Measurements from ENCODE around the gene YJEFN3. TPM values are rescaled to one million over a fixed set of nuclear protein-coding genes. Genes with fewer than 3 reads are reported as not detected.

The YJEFN3 gene
- total RNA-seq, 1 experiment from 2014 or later: 1.2 TPM

- H3K36me3 ChIP-seq (replicated peaks; ENCODE audit: control insufficient read depth, insufficient read depth, low read length): peaks cover 23% of the 10 kb centered on the region
- DNase-seq: no peak
- H3K27me3 ChIP-seq (ENCODE audit: control insufficient read depth, insufficient read depth, low read length): no peaks in the 10 kb centered on the region
- no peak overlapping the region for H3K4me3 ChIP-seq (ENCODE audit: insufficient read depth, low read depth, low read length)
These were observed 22.9 kb upstream of the YJEFN3 start for GRCh38 chr19:19505669-19506326.

GRCh38 chr19:19506592-19506991, 22.1 kb upstream of the YJEFN3 start:
- H3K27me3 ChIP-seq (ENCODE audit: control insufficient read depth, insufficient read depth, low read length): no peaks in the 10 kb centered on the region
- no peak overlapping the region for H3K4me3 ChIP-seq (ENCODE audit: insufficient read depth, low read depth, low read length)
- H3K36me3 ChIP-seq (replicated peaks; ENCODE audit: control insufficient read depth, insufficient read depth, low read length): peaks cover 20% of the 10 kb centered on the region
- DNase-seq: no peak

DNA sequence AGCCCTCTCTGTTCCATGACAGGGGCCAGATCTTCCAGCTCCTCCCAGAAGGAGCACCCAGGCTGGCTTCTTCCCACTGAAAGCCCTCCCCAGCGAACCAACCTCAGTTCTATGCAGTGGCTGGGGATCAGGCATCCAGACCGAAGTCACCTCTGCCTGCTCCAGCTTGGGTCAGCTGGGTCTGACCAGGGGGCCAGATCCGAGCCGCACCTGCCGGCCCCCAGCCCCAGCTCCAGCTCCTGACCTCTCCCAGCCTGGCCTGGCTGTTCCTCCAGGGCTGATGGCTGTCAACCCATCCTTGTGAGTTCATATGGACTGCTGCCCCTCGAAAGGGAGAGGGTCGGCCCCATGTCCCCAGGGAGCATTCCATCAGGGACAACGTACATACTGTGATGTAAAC, 21.4 kb upstream of the YJEFN3 start:
- no peak for DNase-seq

DNA sequence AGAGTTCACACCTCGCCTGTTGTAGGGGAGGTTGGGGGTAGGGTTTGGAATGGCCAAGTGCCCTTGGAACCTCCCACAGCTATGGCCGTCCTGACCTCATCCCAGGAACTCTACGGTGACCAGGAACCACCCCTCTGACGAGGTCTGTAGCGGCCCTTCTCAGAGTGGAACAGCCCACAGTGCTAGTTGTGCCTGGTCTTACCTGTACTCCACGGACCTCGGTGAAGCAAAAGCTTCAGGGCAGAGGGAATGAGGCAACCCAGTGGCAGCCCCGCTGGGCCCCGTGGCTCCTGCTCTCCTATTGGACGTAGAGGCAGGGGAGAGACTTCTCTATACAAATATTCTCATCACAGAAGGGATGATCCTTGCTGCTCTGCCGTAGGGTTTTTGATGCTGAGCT, 20.5 kb upstream of the YJEFN3 start:
- peaks cover 12% of the 10 kb centered on the region for H3K36me3 ChIP-seq (replicated peaks; ENCODE audit: control insufficient read depth, insufficient read depth, low read length)
- no peak overlapping the region for H3K4me3 ChIP-seq (ENCODE audit: insufficient read depth, low read depth, low read length)
- H3K27me3 ChIP-seq (ENCODE audit: control insufficient read depth, insufficient read depth, low read length): no peaks in the 10 kb centered on the region
- DNase-seq: no peak

More for the DNA sequence above, 21.4 kb upstream of the YJEFN3 start:
- Histone ChIP-seq H3K4me3 (ENCODE audit: insufficient read depth, low read depth, low read length) (no peak overlapping the region), H3K27me3 (ENCODE audit: control insufficient read depth, insufficient read depth, low read length) (no peaks in the 10 kb centered on the region), H3K36me3 (replicated peaks; ENCODE audit: control insufficient read depth, insufficient read depth, low read length) (peaks cover 17% of the 10 kb centered on the region)

- no peak for DNase-seq
- peaks cover 2% of the 10 kb centered on the region for H3K36me3 ChIP-seq (replicated peaks; ENCODE audit: control insufficient read depth, insufficient read depth, low read length)
- H3K4me3 ChIP-seq (ENCODE audit: insufficient read depth, low read depth, low read length): no peak overlapping the region
- no peaks in the 10 kb centered on the region for H3K27me3 ChIP-seq (ENCODE audit: control insufficient read depth, insufficient read depth, low read length)
These were observed 18.3 kb upstream of the YJEFN3 start for GRCh38 chr19:19510432-19510831.

DNA sequence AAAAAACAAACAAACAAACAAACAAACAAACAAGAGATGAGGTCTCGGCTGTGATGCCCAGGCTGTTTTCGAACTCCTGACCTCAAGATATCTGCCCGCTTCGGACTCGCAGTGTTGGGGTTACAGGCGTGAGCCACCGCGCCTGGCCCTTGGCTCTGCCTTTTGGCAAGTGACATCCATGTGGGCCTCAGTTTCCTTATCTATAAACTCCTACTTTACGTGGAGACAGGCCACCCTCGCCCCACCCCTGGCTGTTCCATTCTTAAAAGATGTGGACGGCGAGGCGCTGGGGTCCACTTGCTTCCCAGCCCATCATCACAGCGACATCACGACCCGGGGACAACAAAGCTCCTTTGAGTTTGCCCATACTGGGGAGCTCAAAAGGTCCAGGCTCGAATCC, 15.0 kb upstream of the YJEFN3 start:
- no peaks in the 10 kb centered on the region for H3K36me3 ChIP-seq (replicated peaks; ENCODE audit: control insufficient read depth, insufficient read depth, low read length)
- no peak overlapping the region for H3K4me3 ChIP-seq (ENCODE audit: insufficient read depth, low read depth, low read length)
- no peaks in the 10 kb centered on the region for H3K27me3 ChIP-seq (ENCODE audit: control insufficient read depth, insufficient read depth, low read length)
- no peak for DNase-seq

DNA sequence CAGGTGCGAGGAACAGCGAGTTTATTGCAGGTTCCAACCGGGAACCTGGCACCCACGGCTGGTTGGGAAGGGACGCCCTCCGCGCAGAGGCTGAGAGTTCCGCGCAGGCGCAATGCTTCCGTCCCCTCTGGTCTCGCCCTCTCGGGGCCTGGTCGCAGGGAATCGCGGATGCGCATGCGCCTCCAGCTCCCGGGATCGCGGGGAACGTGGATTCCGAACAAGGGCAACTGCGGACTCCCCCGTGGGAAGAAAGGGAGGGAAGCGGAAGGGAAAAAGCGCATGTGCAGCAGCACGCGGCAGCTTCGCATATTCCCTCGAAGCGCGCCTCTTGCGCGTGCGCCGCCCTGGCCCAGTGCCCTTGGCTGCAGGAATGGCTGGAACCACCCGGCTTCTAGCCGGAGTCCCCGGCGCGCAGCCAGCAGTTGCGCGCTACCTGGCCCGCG, 14.5 kb upstream of the YJEFN3 start:
- no peak for DNase-seq
- Histone ChIP-seq H3K4me3 (ENCODE audit: insufficient read depth, low read depth, low read length) (no peak overlapping the region), H3K27me3 (ENCODE audit: control insufficient read depth, insufficient read depth, low read length) (no peaks in the 10 kb centered on the region), H3K36me3 (replicated peaks; ENCODE audit: control insufficient read depth, insufficient read depth, low read length) (peaks cover 2% of the 10 kb centered on the region)

DNA sequence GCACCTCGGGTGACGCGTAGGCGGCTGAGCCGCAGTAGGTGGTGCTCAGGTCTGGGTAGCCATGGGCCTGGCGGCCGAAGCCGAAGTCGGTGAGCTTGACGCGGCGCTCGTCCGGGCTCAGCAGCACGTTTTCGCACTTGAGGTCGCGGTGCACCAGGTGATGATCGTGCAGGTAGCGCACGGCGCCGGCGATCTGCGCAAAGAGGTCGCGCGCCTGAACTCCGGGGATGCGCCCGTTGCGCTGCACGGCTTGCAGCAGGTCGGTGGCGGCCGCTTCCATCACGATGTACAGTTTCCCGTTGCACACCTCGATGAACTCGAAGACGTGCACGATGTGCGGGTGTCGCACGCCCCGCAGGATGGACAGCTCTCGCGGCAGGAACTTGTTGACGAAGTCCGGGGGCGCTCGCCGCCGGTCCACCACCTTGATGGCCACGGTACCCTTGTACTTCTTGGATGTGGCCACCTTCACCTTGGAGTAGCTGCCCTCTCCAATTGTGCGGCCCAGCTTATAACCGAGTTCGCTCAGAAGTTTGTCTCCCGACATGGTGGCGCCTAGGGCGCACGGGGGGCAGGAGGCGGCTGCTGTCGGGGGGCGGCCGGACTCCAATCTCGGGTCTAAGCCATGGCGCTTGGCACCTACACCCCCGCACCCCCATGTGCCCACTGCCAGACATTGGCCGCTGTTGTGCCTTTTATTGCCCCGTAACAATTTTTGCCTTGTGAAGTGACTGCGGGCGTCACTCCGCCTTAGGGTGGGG, 13.7 kb upstream of the YJEFN3 start, which contains the start of gene TSSK6:
Gene TSSK6 (minus strand): TSS at position 668 of the 761 bp plus-strand sequence. CDS start 121 bp downstream, at position 547.
- Histone ChIP-seq H3K4me3 (ENCODE audit: insufficient read depth, low read depth, low read length) (peak within 1 kb of the TSS; percentile 64), H3K27me3 (ENCODE audit: control insufficient read depth, insufficient read depth, low read length) (no peaks in the 10 kb centered on the region), H3K36me3 (replicated peaks; ENCODE audit: control insufficient read depth, insufficient read depth, low read length) (peaks cover 6% of the 10 kb centered on the region)
- DNase-seq: no peak

GRCh38 chr19:19515642-19516519, 12.8 kb upstream of the YJEFN3 start, which contains the start of gene NDUFA13:
Gene NDUFA13 (plus strand): TSS chr19:19516225. CDS start chr19:19516239, 14 bp downstream.
- peak; percentile 97 for DNase-seq
- Histone ChIP-seq H3K27me3 (ENCODE audit: control insufficient read depth, insufficient read depth, low read length) (no peaks in the 10 kb centered on the region), H3K4me3 (ENCODE audit: insufficient read depth, low read depth, low read length) (peak within 1 kb of the TSS; percentile 64), H3K36me3 (replicated peaks; ENCODE audit: control insufficient read depth, insufficient read depth, low read length) (peaks cover 11% of the 10 kb centered on the region)

- Histone ChIP-seq H3K36me3 (replicated peaks; ENCODE audit: control insufficient read depth, insufficient read depth, low read length) (peaks cover 11% of the 10 kb centered on the region), H3K27me3 (ENCODE audit: control insufficient read depth, insufficient read depth, low read length) (no peaks in the 10 kb centered on the region), H3K4me3 (ENCODE audit: insufficient read depth, low read depth, low read length) (no peak overlapping the region; the same call in 1 of the 2 replicates)
- no peak for DNase-seq
These were observed 11.5 kb upstream of the YJEFN3 start for GRCh38 chr19:19517235-19517619.

DNA sequence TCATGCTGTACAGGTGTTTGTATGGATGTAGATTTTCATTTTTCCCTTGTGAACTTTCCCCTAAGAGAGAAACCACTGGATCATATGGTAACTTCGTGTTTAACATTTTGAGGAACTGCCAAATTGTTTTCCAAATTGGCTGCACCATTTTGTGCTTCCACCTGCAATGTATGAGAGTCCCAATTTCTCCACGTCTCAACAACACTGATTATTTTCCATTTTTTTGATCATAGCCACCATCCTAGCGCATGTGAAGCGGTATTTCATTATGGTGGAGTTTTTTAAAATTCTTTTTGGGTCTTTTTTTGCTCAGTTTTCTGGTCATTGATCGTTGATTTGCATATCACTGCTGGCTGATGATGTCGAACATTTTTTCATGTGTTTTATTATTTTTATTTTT, 7.7 kb upstream of the YJEFN3 start:
- peaks cover 12% of the 10 kb centered on the region for H3K36me3 ChIP-seq (replicated peaks; ENCODE audit: control insufficient read depth, insufficient read depth, low read length)
- no peaks in the 10 kb centered on the region for H3K27me3 ChIP-seq (ENCODE audit: control insufficient read depth, insufficient read depth, low read length)
- no peak overlapping the region for H3K4me3 ChIP-seq (ENCODE audit: insufficient read depth, low read depth, low read length)
- no peak for DNase-seq

GRCh38 chr19:19523177-19523576, 5.5 kb upstream of the YJEFN3 start:
- H3K36me3 ChIP-seq (replicated peaks; ENCODE audit: control insufficient read depth, insufficient read depth, low read length): peaks cover 14% of the 10 kb centered on the region
- H3K27me3 ChIP-seq (ENCODE audit: control insufficient read depth, insufficient read depth, low read length): no peaks in the 10 kb centered on the region
- no peak for DNase-seq
- H3K4me3 ChIP-seq (ENCODE audit: insufficient read depth, low read depth, low read length): no peak overlapping the region

GRCh38 chr19:19524053-19524452, 4.7 kb upstream of the YJEFN3 start:
- no peak overlapping the region for H3K4me3 ChIP-seq (ENCODE audit: insufficient read depth, low read depth, low read length)
- peaks cover 13% of the 10 kb centered on the region for H3K36me3 ChIP-seq (replicated peaks; ENCODE audit: control insufficient read depth, insufficient read depth, low read length)
- H3K27me3 ChIP-seq (ENCODE audit: control insufficient read depth, insufficient read depth, low read length): no peaks in the 10 kb centered on the region
- no peak for DNase-seq

DNA sequence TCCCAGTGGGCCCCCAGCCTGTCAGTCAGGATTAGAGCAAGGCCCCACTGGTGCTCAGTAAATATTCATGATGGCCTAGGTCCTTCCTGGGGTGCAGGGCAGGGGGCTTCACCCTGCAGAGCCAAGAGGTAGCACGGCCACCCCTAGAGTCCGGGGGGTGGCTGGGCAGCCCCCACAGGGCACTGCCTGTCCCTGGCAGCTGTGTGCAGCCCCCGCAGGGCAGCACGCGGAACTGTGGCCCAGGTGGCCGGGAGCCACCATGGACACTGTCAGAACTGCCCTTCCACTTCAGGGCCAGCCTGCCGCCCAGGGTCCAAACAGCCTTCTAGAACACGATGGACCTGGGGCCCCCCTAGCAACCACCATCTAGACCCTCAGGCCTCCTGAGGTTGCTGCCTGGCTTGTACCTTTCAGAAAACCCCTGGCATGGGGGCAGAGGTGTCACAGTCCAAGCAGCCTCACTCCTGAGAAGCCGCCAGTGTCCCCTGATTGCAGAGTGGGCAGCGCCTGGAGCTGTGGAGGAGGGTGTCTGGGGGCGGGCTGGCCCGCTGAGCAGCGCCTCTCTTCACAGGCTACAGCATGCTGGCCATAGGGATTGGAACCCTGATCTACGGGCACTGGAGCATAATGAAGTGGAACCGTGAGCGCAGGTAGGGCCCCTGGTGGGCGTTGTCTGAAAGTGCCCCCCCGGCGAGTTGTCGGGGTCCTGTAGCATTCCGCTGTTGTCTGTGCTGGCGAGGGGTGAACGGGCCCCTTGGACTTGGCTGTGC, 2.9 kb upstream of the YJEFN3 start:
- H3K4me3 ChIP-seq (ENCODE audit: insufficient read depth, low read depth, low read length): no peak overlapping the region
- DNase-seq: peak; percentile 79

More for the DNA sequence above, 2.9 kb upstream of the YJEFN3 start:
- Histone ChIP-seq H3K27me3 (ENCODE audit: control insufficient read depth, insufficient read depth, low read length) (no peaks in the 10 kb centered on the region), H3K36me3 (replicated peaks; ENCODE audit: control insufficient read depth, insufficient read depth, low read length) (peaks cover 8% of the 10 kb centered on the region)

Measured in H7 (cell line).